Stimulated activated memory B cell treated with anti-CD40 and anti-IgM and Interleukin-4, amounts not matched to agents 10 μg/mL and 1 μg/mL and 100 μg/mL, for 72 hours (primary cell): ENCODE results near the gene RRAGD.

ENCODE experiments used
- ATAC-seq: fragments of 150-1000 bp; cut with Tn5 transposase; 2 replicates; pipeline ENCODE4 v1.10.0; 2021
- H3K27ac Mint-ChIP-seq: one replicate; pipeline ENCODE4 v1.8.0; 2022; ENCODE audit warnings: mild to moderate bottlenecking, mixed read lengths
- H3K27me3 Mint-ChIP-seq: one replicate; pipeline ENCODE4 v1.8.0; 2022; ENCODE audit warnings: mixed read lengths
- H3K36me3 Mint-ChIP-seq: one replicate; pipeline ENCODE4 v1.8.0; 2022; ENCODE audit warnings: mixed read lengths
- H3K4me1 Mint-ChIP-seq: one replicate; pipeline ENCODE4 v1.8.0; 2022; ENCODE audit warnings: mixed read lengths
- H3K4me3 Mint-ChIP-seq: one replicate; pipeline ENCODE4 v1.8.0; 2022; ENCODE audit warnings: mild to moderate bottlenecking, moderate library complexity, mixed read lengths
- H3K9me3 Mint-ChIP-seq: one replicate; pipeline ENCODE4 v1.8.0; 2022; ENCODE audit warnings: mixed read lengths

The RRAGD gene

GRCh38 chr6:89412071-89413005 is at the start of gene RRAGD:
Gene RRAGD (minus strand): TSS chr6:89412273. CDS start chr6:89411993, 280 bp downstream.
- H3K27me3 Mint-ChIP-seq = peaks cover 16% of the 10 kb centered on the region
- H3K4me3 Mint-ChIP-seq = peak within 1 kb of the TSS; percentile 96
- no peaks in the 10 kb centered on the region for H3K36me3 Mint-ChIP-seq
- peak within 1 kb of the TSS; percentile 94 for H3K27ac Mint-ChIP-seq
- H3K4me1 Mint-ChIP-seq = peaks cover 24% of the 10 kb centered on the region
- ATAC-seq = peak; percentile 92
- H3K9me3 Mint-ChIP-seq = no peaks in the 10 kb centered on the region

DNA sequence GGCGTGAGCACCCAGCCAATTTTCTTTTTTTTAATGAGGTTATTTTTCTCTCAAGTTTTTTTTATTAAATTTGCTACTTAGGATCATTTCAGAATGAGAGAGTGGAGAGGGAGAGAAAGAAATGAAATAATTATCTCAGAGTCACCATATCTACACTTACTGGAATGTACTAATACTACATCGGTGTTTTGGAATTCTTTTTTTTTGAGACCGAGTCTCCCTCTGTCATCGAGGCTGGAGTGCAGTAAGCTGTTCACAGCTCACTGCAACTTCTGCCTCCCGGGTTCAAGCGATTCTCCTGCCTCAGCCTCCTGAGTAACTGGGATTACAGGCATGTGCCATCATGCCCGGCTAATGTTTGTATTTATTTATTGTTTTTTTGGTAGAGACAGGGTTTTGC is 48.6 kb upstream of the RRAGD start:
- Mint-ChIP-seq H3K4me3 (no peak overlapping the region), H3K4me1 (no peaks in the 10 kb centered on the region), H3K36me3 (peaks cover 9% of the 10 kb centered on the region), H3K27me3 (no peaks in the 10 kb centered on the region), H3K27ac (no peak overlapping the region), H3K9me3 (peaks cover 2% of the 10 kb centered on the region)
- no peak for ATAC-seq

DNA sequence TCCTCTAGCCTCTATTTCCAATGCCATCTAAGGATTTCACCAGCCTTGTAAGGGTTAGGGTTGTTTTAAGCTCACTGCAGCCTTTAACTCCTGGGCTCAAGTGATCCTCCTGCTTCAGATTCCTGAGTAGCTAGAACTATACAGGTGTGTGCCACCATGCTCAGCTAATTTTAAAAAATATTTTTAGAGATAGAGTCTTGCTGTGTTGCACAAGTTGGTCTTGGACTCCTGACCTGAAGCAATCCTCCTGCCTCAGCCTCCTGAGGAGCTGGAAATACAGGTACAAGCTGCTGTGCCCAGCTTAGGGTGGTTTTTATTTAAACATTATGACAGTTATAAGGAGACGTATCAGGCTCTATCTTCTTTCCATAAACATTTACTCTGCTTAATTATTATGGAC is 47.4 kb upstream of the RRAGD start:
- Mint-ChIP-seq H3K9me3 (peaks cover 4% of the 10 kb centered on the region), H3K4me1 (no peaks in the 10 kb centered on the region), H3K27ac (no peak overlapping the region), H3K4me3 (no peak overlapping the region), H3K36me3 (peaks cover 11% of the 10 kb centered on the region), H3K27me3 (no peaks in the 10 kb centered on the region)
- ATAC-seq = no peak

DNA sequence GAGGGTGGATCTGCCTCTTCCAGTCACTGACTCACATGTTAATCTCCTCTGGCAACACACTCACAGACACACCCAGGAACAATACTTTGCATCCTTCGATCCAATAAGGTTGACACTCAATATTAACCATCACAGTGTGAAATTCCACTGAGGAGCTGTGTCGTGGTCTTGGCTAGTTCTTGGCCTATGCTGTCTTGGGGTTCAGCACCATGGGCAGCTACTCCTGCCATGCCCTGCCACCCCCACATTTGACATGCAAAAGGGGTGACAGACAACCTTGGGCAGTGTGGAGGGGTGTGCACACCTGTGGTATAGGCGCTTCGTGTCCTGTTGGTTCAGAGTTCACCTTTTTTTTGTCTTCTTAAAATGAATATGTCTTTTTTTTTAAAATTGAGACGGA is 46.6 kb upstream of the RRAGD start:
- no peak overlapping the region for H3K27ac Mint-ChIP-seq
- H3K4me1 Mint-ChIP-seq = no peaks in the 10 kb centered on the region
- no peaks in the 10 kb centered on the region for H3K27me3 Mint-ChIP-seq
- peaks cover 4% of the 10 kb centered on the region for H3K9me3 Mint-ChIP-seq
- H3K4me3 Mint-ChIP-seq = no peak overlapping the region
- no peak for ATAC-seq
- peaks cover 11% of the 10 kb centered on the region for H3K36me3 Mint-ChIP-seq

DNA sequence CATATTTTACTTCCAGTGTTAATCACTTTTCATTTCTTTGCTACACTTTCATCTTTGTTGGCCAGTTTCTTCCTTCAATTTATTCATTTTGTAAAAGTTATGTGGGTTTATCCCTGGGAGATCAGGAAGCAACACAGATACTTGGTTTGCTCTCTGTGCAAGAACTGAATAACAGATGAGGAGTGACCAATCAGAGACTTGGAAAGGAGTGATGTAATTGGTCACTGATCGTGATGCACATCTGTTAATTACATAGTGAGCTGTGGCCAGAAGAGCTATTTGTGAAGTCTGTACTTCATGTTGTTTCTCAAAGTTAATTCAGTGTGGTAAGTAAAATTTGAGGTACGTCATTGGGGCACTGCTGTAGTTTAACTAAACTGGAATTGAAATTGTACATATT is 42.2 kb upstream of the RRAGD start:
- ATAC-seq = no peak
- Mint-ChIP-seq H3K27me3 (no peaks in the 10 kb centered on the region), H3K36me3 (peaks cover 11% of the 10 kb centered on the region), H3K4me3 (no peak overlapping the region), H3K4me1 (no peaks in the 10 kb centered on the region), H3K9me3 (peaks cover 4% of the 10 kb centered on the region), H3K27ac (no peak overlapping the region)

- H3K4me1 Mint-ChIP-seq = no peaks in the 10 kb centered on the region
- H3K27ac Mint-ChIP-seq = no peak overlapping the region
- ATAC-seq = no peak
- H3K36me3 Mint-ChIP-seq = peaks cover 11% of the 10 kb centered on the region
- H3K4me3 Mint-ChIP-seq = no peak overlapping the region
- peaks cover 4% of the 10 kb centered on the region for H3K9me3 Mint-ChIP-seq
- H3K27me3 Mint-ChIP-seq = no peaks in the 10 kb centered on the region
Observed at GRCh38 chr6:89452281-89452680, 40.2 kb upstream of the RRAGD start.

- Mint-ChIP-seq H3K27me3 (no peaks in the 10 kb centered on the region), H3K4me3 (no peak overlapping the region), H3K36me3 (no peaks in the 10 kb centered on the region), H3K9me3 (no peaks in the 10 kb centered on the region), H3K4me1 (no peaks in the 10 kb centered on the region), H3K27ac (no peak overlapping the region)
- no peak for ATAC-seq
Observed at GRCh38 chr6:89449193-89449592, 37.1 kb upstream of the RRAGD start.

GRCh38 chr6:89443658-89444057 is 31.6 kb upstream of the RRAGD start:
- H3K9me3 Mint-ChIP-seq = no peaks in the 10 kb centered on the region
- H3K27me3 Mint-ChIP-seq = no peaks in the 10 kb centered on the region
- no peak overlapping the region for H3K27ac Mint-ChIP-seq
- no peak for ATAC-seq
- no peak overlapping the region for H3K4me3 Mint-ChIP-seq
- H3K36me3 Mint-ChIP-seq = no peaks in the 10 kb centered on the region
- no peaks in the 10 kb centered on the region for H3K4me1 Mint-ChIP-seq

DNA sequence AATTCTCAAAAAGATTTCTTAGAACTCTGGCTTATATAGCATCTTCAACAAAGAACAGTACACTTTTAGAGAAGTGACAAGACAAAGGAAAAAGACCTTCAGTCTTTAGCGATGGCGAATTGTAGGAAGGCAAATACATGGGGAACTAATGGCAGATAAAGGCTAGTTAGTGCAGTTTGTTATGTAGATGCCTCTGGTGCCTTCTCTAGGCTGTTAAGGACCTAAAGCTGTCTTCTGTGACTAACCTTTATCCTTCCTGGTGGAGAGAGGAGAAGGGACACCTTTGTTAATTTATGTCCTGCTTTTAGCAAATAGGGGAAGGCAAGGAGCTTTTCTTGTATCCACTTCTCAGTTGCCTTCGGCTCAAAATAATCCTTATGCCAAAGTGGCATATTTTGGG is 28.1 kb upstream of the RRAGD start:
- Mint-ChIP-seq H3K4me3 (no peak overlapping the region), H3K9me3 (no peaks in the 10 kb centered on the region), H3K36me3 (no peaks in the 10 kb centered on the region), H3K27me3 (no peaks in the 10 kb centered on the region), H3K4me1 (no peaks in the 10 kb centered on the region), H3K27ac (no peak overlapping the region)
- no peak for ATAC-seq

DNA sequence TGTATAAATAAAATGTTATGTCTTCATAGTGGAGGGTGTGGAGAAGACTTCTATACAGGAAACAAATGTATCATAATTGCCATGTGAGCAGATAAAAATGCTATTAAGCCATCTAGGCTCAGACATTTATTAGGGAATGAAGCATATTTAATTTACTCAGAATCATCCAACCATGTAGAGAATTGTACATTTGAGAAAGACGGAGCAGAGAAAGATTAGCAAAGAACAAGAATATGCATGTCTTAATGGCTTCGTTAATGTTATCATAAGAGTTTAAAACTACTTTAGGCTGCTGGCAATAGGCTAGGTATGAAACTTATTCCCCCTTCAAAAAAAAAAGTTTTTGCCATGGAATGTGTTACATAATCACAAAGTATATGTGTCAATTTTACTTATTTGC is 26.9 kb upstream of the RRAGD start:
- Mint-ChIP-seq H3K36me3 (no peaks in the 10 kb centered on the region), H3K27ac (no peak overlapping the region), H3K9me3 (no peaks in the 10 kb centered on the region), H3K4me1 (peaks cover 7% of the 10 kb centered on the region), H3K4me3 (no peak overlapping the region), H3K27me3 (no peaks in the 10 kb centered on the region)
- ATAC-seq = no peak

DNA sequence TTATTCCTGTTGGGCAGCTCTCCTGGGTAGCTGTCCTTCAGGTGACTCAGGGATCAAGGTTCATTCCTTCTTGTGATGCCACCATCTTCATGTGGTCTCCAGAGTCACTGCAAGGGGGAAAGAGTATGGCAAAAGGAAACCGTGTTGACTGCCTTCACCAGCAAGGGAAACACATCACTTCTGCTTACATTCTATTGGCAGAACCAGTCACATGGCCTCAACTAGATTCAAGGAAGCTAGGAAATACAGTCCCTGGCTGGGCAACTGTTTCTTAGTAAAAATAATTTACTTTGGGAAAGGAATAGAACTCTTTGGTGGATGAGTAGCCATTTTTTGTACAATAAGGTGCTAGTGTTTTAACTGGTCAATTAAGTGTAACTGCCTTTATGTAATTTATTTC is 26.2 kb upstream of the RRAGD start:
- H3K9me3 Mint-ChIP-seq = no peaks in the 10 kb centered on the region
- H3K27me3 Mint-ChIP-seq = no peaks in the 10 kb centered on the region
- no peak for ATAC-seq
- peaks cover 12% of the 10 kb centered on the region for H3K4me1 Mint-ChIP-seq
- H3K27ac Mint-ChIP-seq = no peak overlapping the region
- H3K36me3 Mint-ChIP-seq = no peaks in the 10 kb centered on the region
- H3K4me3 Mint-ChIP-seq = no peak overlapping the region

DNA sequence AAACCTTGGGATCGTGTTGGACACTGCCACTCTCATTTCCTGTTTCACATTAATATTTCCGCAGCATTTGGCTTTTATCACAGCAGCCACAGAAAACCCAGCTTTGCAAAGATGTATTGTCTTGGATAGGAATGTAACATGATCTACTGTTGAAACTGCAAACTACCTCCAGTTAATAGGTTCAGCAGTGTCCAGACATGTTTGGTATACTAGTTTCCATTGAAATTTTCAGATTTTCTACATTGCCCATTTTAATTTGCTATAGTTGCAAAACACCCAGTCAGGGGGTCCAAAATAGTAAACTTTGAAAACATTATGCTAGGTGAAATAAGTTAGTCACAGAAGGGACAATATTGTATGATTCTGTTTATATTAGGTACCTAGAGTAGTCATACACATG is 24.2 kb upstream of the RRAGD start:
- no peak overlapping the region for H3K4me3 Mint-ChIP-seq
- H3K9me3 Mint-ChIP-seq = no peaks in the 10 kb centered on the region
- H3K36me3 Mint-ChIP-seq = no peaks in the 10 kb centered on the region
- H3K4me1 Mint-ChIP-seq = peaks cover 19% of the 10 kb centered on the region
- no peak for ATAC-seq
- no peaks in the 10 kb centered on the region for H3K27me3 Mint-ChIP-seq
- no peak overlapping the region for H3K27ac Mint-ChIP-seq

DNA sequence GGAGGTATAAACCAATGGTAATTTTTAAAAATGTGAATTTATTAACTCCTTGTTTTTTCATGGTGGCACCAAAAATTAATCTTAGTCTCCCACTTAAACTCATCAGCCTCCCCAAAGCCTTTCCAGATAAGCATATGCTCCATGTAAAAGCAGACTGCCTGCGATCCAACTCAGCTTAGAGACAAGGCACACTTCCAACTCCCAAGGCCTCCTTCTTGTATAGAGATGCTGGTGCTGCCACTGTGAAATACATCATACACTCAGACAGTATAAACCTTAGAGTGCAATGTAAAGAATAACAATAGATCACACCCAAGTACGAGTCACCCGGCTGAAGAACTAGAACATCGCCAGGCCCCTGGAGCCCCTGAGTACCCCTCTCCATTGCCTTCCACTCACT is 22.9 kb upstream of the RRAGD start:
- H3K27ac Mint-ChIP-seq = peak overlapping the region; percentile 74
- H3K4me1 Mint-ChIP-seq = peaks cover 19% of the 10 kb centered on the region
- H3K27me3 Mint-ChIP-seq = no peaks in the 10 kb centered on the region
- H3K9me3 Mint-ChIP-seq = no peaks in the 10 kb centered on the region
- H3K4me3 Mint-ChIP-seq = no peak overlapping the region
- ATAC-seq = no peak
- H3K36me3 Mint-ChIP-seq = no peaks in the 10 kb centered on the region

DNA sequence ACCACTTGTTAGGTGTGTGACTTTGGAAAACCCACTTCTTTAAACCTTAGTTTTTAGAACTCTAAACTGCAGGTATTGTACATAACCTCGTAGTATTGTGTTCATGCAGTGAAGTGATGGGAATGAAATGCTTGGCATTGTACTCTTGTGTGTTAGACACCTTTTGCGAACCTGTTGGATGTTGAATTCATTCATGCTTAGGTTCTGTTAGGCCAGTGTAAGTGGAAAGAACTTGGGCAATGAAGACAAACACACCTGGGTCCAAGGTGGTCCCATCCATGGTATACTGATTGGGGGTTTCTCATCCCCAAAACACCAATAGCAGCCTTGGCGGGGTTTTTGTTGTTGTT is 22.1 kb upstream of the RRAGD start:
- Mint-ChIP-seq H3K36me3 (no peaks in the 10 kb centered on the region), H3K27me3 (no peaks in the 10 kb centered on the region), H3K4me1 (peaks cover 19% of the 10 kb centered on the region), H3K27ac (peak overlapping the region; percentile 74), H3K4me3 (peak overlapping the region; percentile 87), H3K9me3 (no peaks in the 10 kb centered on the region)
- ATAC-seq = no peak

DNA sequence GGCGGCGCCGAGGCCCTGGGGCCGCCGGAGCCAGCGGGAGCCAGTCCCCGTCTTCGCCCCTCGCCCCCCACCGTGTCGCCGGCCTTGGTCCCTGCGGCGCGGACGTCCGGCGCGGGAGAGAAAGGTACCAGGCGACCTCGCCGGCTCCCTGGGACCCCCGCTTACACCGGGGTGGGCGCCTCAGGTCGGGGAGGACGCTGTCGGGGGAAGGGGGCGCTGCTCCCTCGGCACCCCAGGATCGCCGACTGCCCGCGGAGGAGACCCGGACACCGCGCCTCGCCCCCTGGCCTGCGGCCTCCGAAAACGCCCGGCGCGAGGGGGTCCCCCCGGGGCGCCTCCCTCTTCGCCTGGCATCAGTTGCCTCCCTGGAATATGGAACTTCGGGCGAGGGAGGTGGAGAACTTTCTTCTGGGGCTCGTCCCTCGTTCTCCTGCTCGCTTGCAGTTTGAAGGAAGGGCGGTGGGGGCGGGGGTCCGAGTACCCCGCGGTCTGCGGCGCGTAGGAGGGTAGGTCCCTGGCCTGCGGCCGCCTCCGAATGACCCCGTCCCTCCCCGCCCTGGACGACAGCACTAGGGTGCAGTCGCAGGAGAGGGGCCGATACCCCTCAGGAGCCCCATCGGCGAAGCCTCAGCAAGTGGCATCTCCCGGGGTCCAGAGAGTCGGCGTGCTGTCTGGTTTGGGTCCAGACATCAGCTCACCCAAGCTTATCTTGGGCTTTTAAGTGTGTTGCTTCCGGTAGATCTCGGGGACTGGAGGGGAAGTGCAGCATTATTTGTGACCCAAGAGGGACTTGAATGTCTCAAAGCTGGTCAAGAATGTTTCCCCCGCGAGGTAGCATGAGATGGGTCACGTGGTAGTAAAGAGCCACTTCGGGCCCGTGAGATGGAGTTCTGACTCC is 21.4 kb upstream of the RRAGD start:
- Mint-ChIP-seq H3K9me3 (no peaks in the 10 kb centered on the region), H3K4me3 (peak overlapping the region; percentile 87), H3K4me1 (peaks cover 19% of the 10 kb centered on the region), H3K27me3 (no peaks in the 10 kb centered on the region), H3K27ac (peak overlapping the region; percentile 74), H3K36me3 (no peaks in the 10 kb centered on the region)
- ATAC-seq = peak; percentile 75

DNA sequence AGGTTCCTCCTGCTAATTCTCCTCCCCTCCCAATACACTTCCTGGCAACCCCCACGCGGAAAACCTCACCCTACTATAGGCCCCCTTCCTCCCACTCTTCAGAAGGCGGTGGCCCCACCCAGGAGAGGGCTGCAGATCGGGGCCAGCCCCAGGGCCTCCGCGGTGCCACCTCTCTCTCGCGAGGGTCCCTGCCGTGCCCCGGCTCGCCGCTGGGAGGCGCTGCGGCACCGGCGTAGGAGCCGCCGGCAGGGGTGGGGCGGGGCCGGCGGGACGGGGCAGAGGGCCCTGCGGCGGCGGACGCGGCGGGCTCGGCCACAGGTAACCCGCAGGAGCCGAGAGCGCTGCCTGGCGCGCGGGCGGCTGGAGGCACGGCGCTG is 20.8 kb upstream of the RRAGD start, which contains the start of gene ANKRD6:
ANKRD6 (plus strand) TSS at position 278 of the 377 bp plus-strand sequence. CDS start 133,825 bp downstream, outside the sequence.
- peak within 1 kb of the TSS; percentile 87 for H3K4me3 Mint-ChIP-seq
- peak; percentile 95 for ATAC-seq
- peak within 1 kb of the TSS; percentile 74 for H3K27ac Mint-ChIP-seq

More for the DNA sequence above, 20.8 kb upstream of the RRAGD start, which contains the start of gene ANKRD6:
- H3K9me3 Mint-ChIP-seq = no peaks in the 10 kb centered on the region
- no peaks in the 10 kb centered on the region for H3K36me3 Mint-ChIP-seq
- no peaks in the 10 kb centered on the region for H3K27me3 Mint-ChIP-seq
- peaks cover 19% of the 10 kb centered on the region for H3K4me1 Mint-ChIP-seq
